ENCODE measurements around the gene HRK. TPM values are rescaled to one million over a fixed set of nuclear protein-coding genes. Genes with fewer than 3 reads are reported as not detected.

The HRK gene
- total RNA-seq: 3.5 to 4.4 TPM (median 4.3 TPM) in 3 replicates

GRCh38 chr12:116881325-116881876 lies at the start of gene HRK:
TSS of gene HRK (minus strand) at chr12:116881441. CDS start at chr12:116881307, 134 bp downstream.
- TF ChIP-seq CTCF (IDR thresholded peaks at IDR 0.05; ENCODE audit: unreplicated experiment): no peak
- Mint-ChIP-seq H3K4me1 (peaks cover 35% of the 10 kb centered on the region), H3K27ac (peak within 1 kb of the TSS; percentile 56), H3K36me3 (no peaks in the 10 kb centered on the region), H3K27me3 (ENCODE audit: low read depth) (peaks cover 85% of the 10 kb centered on the region), H3K4me3 (peak within 1 kb of the TSS; percentile 82), H3K9me3 (no peaks in the 10 kb centered on the region)
- DNase-seq (ENCODE audit: low spot score in 2 of 2, unreplicated experiment in 2 of 2): peak in 1 of 2 experiments; percentile 45

GRCh38 chr12:116929885-116930284 lies 48.6 kb upstream of the HRK start:
- H3K27ac Mint-ChIP-seq: no peak overlapping the region
- no peak for DNase-seq (ENCODE audit: low spot score in 2 of 2, unreplicated experiment in 2 of 2)
- H3K36me3 Mint-ChIP-seq: peaks cover 30% of the 10 kb centered on the region
- peaks cover 20% of the 10 kb centered on the region for H3K4me1 Mint-ChIP-seq
- H3K9me3 Mint-ChIP-seq: peaks cover 3% of the 10 kb centered on the region
- no peak for TF ChIP-seq CTCF (IDR thresholded peaks at IDR 0.05; ENCODE audit: unreplicated experiment)
- H3K27me3 Mint-ChIP-seq (ENCODE audit: low read depth): no peaks in the 10 kb centered on the region
- no peak overlapping the region for H3K4me3 Mint-ChIP-seq

DNA sequence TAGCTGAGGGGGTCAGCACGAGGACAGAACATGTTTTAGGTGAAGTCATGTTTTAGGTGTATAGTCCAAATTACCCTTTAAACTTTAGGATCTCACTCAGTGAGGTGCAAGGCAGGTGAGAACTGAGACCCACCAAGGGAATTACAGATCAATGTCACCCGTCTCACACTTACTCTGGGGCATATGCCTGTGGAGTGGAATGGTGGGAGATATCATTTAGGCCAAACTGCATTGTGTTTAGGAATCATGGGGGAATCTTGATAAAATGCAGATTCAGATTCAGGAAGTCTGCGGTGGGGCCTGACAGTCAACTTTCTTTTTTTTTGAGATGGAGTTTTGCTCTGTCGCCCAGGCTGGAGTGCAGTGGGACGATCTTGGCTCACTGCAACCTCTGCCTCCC lies 47.3 kb upstream of the HRK start:
- Mint-ChIP-seq H3K27me3 (ENCODE audit: low read depth) (no peaks in the 10 kb centered on the region), H3K4me3 (no peak overlapping the region), H3K27ac (no peak overlapping the region), H3K36me3 (peaks cover 28% of the 10 kb centered on the region), H3K4me1 (peaks cover 18% of the 10 kb centered on the region), H3K9me3 (peaks cover 3% of the 10 kb centered on the region)
- no peak for TF ChIP-seq CTCF (IDR thresholded peaks at IDR 0.05; ENCODE audit: unreplicated experiment)
- DNase-seq (ENCODE audit: low spot score in 2 of 2, unreplicated experiment in 2 of 2): no peak

- no peaks in the 10 kb centered on the region for H3K27me3 Mint-ChIP-seq (ENCODE audit: low read depth)
- no peak overlapping the region for H3K27ac Mint-ChIP-seq
- H3K4me3 Mint-ChIP-seq: no peak overlapping the region
These were observed 46.2 kb upstream of the HRK start for GRCh38 chr12:116927244-116927940.

More at GRCh38 chr12:116927244-116927940, 46.2 kb upstream of the HRK start:
- no peak for DNase-seq (ENCODE audit: low spot score in 2 of 2, unreplicated experiment in 2 of 2)
- no peak for TF ChIP-seq CTCF (IDR thresholded peaks at IDR 0.05; ENCODE audit: unreplicated experiment)
- peaks cover 28% of the 10 kb centered on the region for H3K36me3 Mint-ChIP-seq
- H3K4me1 Mint-ChIP-seq: peaks cover 13% of the 10 kb centered on the region
- peaks cover 3% of the 10 kb centered on the region for H3K9me3 Mint-ChIP-seq
